ENCODE data around the gene MGLL.

MGLL gene

DNA sequence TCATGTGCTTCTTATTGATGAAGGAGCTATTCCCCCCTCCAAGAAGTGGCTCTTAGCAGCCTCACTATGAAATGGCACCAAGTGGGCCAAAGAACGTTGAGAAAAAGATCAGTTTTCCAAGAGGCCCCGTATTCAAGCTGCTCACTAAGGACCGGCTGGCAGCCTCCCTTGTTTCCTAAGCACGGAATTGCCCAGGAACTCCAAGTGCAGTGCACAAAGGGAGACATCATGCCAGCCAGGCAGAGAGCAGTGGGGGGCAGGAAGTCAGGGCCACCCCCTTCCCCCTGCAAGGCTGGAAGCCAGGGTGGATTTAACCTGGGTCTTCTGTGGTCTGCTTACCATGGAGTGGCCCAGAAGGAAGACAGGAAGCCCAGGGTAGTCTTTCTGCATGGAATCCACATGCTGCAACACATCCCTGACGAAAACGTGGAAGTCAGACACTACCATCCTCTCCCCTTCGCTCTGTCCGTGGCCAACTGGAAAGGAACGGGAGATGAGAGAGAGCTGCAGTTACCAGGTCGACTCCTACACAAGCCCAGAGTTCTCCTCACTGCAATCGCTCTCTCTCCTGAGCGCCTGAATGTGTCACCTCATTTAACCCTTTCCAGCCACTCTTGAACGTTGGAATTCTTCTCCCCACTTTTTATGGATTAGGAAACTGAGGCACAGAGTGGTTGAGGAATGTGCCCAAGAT, 100.1 kb downstream of the MGLL start:
- no peak for DNase-seq (ENCODE audit: low read depth)

DNA sequence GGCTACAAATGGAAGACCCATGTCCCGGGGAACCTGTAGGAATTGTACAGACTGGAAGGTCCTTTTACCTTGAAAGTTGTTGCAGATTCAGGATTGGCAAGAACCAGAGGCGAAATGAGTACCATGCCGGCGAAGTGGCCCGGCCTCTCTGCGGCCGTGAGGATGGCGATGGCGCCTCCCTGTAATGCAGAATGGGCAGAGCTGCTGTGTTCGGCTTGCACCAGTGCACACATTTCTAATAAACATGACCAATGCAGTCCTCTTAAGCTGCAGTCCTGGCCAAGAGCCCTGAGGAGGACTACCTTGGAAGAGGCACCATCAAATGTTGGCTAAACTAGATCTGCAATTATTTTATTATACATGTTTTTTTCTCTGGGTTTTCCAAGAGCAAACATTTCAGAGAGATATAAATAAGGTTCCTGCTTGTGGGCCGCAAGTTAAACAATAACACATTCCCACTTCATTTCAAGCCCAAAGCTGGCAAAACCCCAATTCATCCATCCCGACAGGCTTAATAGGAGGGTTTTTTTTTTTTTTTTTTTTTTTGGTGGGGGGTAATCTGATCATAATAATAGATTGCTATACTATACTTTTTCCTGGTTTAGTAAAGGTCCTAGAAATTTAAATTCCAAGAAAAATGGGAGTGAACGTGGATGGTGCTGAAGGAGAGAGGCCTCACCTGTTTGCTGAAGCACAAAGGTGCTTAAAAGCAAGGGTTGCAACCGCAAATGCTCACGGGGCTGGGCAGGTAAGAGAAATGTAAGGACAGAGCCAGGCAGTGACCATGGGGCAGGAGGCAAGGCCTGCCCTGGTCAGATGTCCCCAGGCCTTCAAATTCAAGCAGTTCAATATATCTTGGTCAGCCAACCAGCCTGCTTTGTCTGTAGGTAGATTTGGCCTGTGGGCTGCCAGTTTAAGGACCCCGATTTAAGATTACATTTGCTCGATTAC, 101.1 kb downstream of the MGLL start:
- no peak for DNase-seq (ENCODE audit: low read depth)

GRCh38 chr3:127720161-127720823, 102.0 kb downstream of the MGLL start:
- no peak for DNase-seq (ENCODE audit: low read depth)

DNA sequence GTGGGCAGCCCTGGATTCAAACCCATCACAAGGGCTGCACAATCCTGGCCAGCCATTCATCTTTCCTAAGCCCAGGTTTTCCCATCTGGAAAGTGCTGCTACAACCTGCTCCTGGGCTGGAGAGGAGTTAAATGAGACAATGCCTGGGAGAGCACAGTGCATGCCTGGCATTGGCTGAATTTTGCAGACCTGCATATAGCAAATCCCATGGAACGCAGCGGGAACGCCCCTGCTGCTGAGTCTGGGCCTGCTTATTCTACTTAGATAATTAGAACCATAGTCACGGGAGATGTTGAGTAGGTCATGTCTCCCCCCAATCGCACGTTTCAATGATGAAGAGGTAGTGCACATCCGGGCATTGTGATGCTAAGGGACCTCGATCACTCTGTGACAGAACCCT, 102.9 kb downstream of the MGLL start:
- no peak for DNase-seq (ENCODE audit: low read depth)

DNA sequence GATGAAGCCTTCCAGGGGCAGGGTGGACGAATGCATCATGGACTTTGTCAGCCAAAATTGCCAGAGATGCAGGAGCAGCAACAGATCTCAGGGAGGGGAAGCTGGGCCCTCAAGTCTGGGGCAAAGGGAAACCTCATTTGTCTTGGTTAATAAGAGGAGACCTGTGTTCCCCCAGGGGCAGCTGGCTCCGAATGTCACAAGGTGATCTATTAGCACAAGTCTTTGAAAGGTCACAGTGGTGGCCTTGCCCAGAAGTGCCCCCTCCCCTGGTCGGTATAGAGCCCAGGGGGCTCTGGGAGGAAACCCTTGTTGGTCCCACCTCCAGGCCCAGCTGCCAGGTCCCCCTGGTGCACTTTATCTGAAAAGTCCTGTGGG, 103.4 kb downstream of the MGLL start:
- DNase-seq (ENCODE audit: low read depth): no peak

GRCh38 chr3:127718245-127718915, 103.9 kb downstream of the MGLL start:
- no peak for DNase-seq (ENCODE audit: low read depth)

DNA sequence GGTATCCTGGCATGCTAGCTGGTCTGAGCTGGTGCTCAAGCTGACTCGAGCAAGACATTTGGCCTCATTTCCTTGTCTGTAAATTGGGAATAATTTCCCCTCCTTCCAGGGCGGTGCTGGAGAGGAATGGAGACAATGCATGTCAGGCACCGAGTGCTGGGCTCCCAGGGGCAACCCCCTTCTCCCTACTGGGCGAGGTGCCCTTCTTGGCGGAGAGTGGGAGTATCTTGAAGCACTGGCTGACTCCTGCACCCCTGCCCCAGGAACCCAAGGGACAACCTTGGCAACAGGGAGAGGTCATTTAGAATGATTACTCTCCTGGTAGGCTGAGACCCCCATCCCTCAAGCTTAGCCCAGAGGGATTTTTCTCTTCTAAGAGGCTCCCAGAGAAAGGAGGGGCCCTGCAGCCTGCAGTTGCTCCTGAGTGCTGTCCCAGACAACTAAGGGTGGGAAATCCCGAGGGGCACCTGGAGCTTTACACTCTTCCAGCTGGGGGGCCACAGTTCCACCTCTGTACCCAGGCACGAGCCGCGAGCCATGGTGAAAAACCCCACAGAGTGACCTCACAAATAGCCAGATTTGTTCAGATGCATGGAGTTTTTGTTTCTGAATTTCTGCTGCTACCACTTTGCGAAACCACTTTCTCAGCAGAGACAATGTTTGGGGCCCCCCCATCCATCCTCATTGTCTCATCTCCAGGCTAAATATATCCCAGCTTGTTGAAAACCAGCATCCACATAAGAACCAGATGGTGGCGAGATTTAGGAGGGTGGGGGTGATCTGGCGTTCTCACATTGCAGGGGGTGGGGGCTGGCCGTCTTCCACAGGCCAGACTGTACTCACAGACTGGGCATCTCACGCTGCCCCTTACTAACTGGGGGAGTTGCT, 104.7 kb downstream of the MGLL start:
- DNase-seq (ENCODE audit: low read depth): no peak

DNA sequence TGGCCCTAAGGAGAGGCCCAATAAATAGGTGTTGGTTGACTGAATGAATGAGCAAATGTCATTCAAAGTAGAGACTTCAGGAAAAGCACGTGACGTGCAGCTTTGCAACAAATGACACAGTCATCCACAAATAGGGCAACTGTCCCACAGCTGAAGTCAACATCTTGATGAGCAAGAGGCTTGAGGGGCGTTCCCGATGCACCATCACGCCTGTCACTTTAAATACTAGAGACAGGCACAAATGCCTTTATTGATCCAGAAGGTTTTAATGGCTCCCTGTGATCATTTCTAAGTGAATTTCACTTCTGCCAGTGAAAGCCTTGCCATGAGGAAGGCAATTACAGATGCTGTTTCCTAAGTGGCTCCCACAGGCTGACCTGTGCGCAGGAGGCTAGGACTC, 105.9 kb downstream of the MGLL start:
- DNase-seq (ENCODE audit: low read depth): no peak

DNA sequence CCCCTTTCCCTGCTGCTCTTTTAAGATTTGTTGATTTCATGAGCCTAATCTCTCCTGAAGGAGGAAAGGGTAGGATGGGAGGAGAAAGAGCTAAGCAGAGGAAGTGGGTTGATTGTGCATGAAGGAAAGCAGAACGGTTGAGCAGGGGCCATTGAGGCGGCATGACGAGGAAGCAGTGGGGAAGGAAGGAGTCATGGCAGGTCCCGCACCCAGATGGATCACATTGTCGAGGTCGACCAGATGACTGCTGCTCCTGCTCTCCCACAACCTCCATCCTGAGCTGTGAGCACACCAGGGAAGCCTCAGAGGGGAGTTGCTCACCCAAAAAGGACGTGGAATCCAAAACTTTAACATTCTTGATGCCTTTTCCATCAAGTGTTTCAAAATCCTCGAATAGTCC, 106.8 kb downstream of the MGLL start:
- DNase-seq (ENCODE audit: low read depth): no peak

GRCh38 chr3:127714866-127715265, 107.4 kb downstream of the MGLL start:
- no peak for DNase-seq (ENCODE audit: low read depth)

DNA sequence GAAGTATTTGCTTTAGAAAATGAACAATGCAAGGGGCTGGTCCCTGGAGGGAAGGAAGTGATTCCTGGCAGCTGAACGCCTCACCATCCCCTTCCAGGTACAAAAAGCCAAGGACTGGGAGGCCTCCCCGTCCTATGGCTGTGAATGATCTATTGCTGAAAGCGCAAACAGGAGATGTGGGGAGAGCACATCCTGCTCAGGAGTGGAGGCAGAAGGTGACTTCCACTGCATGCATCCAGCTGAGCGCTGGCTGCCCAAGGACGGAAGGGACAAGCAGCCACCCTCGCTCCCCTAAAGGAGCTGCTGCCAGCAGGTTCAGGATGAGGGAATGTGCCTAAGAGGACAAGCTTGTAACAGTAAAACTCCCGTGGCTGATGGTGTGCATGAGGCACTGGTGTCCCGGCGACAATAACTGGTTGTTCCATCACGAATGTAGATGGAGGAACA, 108.2 kb downstream of the MGLL start:
- DNase-seq (ENCODE audit: low read depth): no peak

GRCh38 chr3:127712881-127713771, 109.2 kb downstream of the MGLL start:
- no peak for DNase-seq (ENCODE audit: low read depth)

DNA sequence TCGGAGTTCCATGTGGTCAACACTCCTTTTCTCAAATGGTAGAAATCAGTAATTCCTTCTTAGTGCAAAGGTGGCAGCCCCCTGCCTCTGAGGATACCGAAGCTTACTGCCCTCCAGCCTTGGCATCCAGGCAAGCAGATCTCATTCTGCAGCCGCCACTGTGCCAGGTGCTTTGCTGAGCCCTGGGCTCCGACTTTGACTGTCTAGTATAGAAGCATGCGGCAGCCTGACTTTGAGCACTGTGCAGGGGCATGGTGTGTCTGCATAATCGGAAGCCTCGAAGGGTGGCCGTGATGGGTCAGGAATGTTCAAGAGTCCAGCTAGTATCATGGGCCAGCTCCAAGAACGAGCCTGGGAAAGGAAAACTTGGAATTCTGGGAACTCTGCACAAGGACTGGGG, 109.9 kb downstream of the MGLL start:
- DNase-seq (ENCODE audit: low read depth): no peak

- DNase-seq (ENCODE audit: low read depth): no peak
Measured at GRCh38 chr3:127711896-127712295, 110.4 kb downstream of the MGLL start.

GRCh38 chr3:127711021-127711695, 111.2 kb downstream of the MGLL start:
- DNase-seq (ENCODE audit: low read depth): no peak

DNA sequence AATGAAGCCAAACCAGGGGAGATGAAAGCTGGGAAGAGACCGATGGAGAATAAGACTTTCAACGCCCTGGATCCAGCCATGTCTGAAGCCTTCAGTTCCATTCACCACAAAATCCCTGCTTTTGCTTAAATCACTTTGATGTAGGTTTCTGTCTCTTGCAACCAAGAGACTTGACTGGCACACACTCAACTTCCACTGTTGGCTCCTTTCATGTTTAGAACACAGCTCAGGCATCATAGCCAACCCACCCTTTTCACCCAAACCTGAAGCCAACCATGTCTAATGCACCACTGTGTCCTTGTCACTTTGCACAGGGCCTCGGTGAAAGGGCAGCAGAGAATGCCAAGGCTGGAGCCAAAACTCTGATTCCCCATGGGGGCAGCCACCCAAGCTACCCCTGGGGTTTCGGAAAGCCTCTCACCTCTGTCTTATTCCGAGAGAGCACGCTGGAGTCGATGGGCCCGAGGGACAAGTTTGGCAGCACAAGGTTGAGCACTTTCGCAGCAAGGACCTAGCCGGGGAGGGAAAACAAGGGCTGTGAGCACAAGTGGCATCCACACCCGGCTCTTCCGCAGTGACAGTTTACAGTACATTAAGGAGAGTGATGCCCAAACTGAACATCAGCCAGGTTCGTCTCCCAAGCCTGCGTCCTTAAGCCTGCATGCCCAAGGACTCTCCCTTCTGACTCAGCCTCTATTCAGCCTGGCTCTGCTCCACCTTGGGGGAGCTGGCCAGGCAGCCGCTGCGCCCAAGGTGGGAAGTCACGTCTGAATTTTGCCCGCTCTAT, 112.0 kb downstream of the MGLL start:
- no peak for DNase-seq (ENCODE audit: low read depth)

GRCh38 chr3:127709320-127710060, 112.8 kb downstream of the MGLL start:
- DNase-seq (ENCODE audit: low read depth): no peak

GRCh38 chr3:127708837-127709236, 113.5 kb downstream of the MGLL start:
- DNase-seq (ENCODE audit: low read depth): no peak

All from non-pigmented ciliary epithelial cell (primary cell).